KMS-11 (cell line): ENCODE data around the gene JMJD1C.

Experiments
- H2AFZ ChIP-seq: fragments of 200-600 bp; sonication (generic); 2 replicates; pipeline ENCODE4 v1.6.1; 2016; ENCODE audit warnings: antibody characterized with exemption, mixed run types, low read depth
- H3K27ac ChIP-seq: fragments of 200-600 bp; sonication (generic); 2 replicates; pipeline ENCODE4 v1.6.1; 2016; ENCODE audit warnings: mild to moderate bottlenecking, mixed run types
- H3K27me3 ChIP-seq: fragments of 200-600 bp; sonication (generic); 2 replicates; pipeline ENCODE4 v1.6.1; 2017; ENCODE audit warnings: mild to moderate bottlenecking, low read depth, mixed run types, moderate library complexity; ENCODE audit not compliant: insufficient read depth
- H3K36me3 ChIP-seq: fragments of 200-600 bp; sonication (generic); 2 replicates; pipeline ENCODE4 v1.6.1; 2017; ENCODE audit warnings: mild to moderate bottlenecking, mixed run types; ENCODE audit not compliant: insufficient read depth
- H3K4me1 ChIP-seq: fragments of 200-600 bp; sonication (generic); 2 replicates; pipeline ENCODE4 v1.6.1; 2016; ENCODE audit warnings: mild to moderate bottlenecking, low read depth, mixed run types; ENCODE audit not compliant: poor library complexity, severe bottlenecking
- H3K4me2 ChIP-seq: fragments of 200-600 bp; sonication (generic); 2 replicates; pipeline ENCODE4 v1.7.0; 2016; ENCODE audit warnings: mild to moderate bottlenecking, mixed run types
- H3K4me3 ChIP-seq: fragments of 200-600 bp; sonication (generic); IDR thresholded peaks from 2 replicates; pipeline ENCODE4 v1.6.1; 2017; ENCODE audit warnings: low read depth, low read length, mixed read lengths; ENCODE audit not compliant: insufficient read depth
- H3K79me2 ChIP-seq: fragments of 200-600 bp; sonication (generic); 2 replicates; pipeline ENCODE4 v1.6.1; 2016; ENCODE audit warnings: low read depth, mixed run types; ENCODE audit not compliant: insufficient read depth
- H3K9ac ChIP-seq: fragments of 200-600 bp; sonication (generic); 2 replicates; pipeline ENCODE4 v1.6.1; 2016; ENCODE audit warnings: mild to moderate bottlenecking, mixed run types
- H4K20me1 ChIP-seq: fragments of 200-600 bp; sonication (generic); 2 replicates; pipeline ENCODE4 v1.6.1; 2016; ENCODE audit warnings: mild to moderate bottlenecking, mixed run types; ENCODE audit not compliant: insufficient read depth
- TF ChIP-seq, protein P1 (sequence below): fragments of 200-600 bp; sonication (generic); conservative IDR thresholded peaks from 2 replicates; pipeline ENCODE4 v1.6.1; 2017; ENCODE audit warnings: low read depth, mild to moderate bottlenecking, antibody characterized with exemption, low read length, moderate library complexity, mixed read lengths

Gene JMJD1C

DNA sequence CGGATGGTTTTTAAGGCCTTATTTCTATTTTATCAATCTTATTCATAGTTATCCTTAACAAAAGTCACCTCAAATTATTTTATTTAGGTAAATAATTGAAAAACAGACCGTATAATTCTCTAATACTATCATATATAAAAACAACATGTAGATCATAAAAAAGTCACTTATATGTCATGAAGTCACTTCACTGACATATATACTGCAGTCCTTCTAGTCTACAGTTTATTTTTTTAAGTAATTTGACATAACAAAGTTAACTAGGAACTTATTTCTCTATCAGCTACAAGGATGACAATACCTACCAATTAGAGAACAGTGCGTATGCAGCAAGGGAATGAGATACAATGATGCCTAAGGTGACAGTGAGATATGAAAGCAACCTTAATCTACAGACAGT lies 26.2 kb downstream of the JMJD1C start:
- Histone ChIP-seq H3K4me3 (no peak overlapping the region), H3K79me2 (peaks cover 25% of the 10 kb centered on the region; the same call in 1 of the 2 replicates), H3K36me3 (no peaks in the 10 kb centered on the region), H3K9ac (no peak overlapping the region), H4K20me1 (peaks cover 4% of the 10 kb centered on the region; the same call in 1 of the 2 replicates), H3K27ac (no peak overlapping the region), H3K4me2 (no peak overlapping the region), H3K4me1 (peaks cover 8% of the 10 kb centered on the region), H2AFZ (no peak overlapping the region), H3K27me3 (no peaks in the 10 kb centered on the region)
- TF ChIP-seq, protein P1, sequence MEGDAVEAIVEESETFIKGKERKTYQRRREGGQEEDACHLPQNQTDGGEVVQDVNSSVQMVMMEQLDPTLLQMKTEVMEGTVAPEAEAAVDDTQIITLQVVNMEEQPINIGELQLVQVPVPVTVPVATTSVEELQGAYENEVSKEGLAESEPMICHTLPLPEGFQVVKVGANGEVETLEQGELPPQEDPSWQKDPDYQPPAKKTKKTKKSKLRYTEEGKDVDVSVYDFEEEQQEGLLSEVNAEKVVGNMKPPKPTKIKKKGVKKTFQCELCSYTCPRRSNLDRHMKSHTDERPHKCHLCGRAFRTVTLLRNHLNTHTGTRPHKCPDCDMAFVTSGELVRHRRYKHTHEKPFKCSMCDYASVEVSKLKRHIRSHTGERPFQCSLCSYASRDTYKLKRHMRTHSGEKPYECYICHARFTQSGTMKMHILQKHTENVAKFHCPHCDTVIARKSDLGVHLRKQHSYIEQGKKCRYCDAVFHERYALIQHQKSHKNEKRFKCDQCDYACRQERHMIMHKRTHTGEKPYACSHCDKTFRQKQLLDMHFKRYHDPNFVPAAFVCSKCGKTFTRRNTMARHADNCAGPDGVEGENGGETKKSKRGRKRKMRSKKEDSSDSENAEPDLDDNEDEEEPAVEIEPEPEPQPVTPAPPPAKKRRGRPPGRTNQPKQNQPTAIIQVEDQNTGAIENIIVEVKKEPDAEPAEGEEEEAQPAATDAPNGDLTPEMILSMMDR = no peak

DNA sequence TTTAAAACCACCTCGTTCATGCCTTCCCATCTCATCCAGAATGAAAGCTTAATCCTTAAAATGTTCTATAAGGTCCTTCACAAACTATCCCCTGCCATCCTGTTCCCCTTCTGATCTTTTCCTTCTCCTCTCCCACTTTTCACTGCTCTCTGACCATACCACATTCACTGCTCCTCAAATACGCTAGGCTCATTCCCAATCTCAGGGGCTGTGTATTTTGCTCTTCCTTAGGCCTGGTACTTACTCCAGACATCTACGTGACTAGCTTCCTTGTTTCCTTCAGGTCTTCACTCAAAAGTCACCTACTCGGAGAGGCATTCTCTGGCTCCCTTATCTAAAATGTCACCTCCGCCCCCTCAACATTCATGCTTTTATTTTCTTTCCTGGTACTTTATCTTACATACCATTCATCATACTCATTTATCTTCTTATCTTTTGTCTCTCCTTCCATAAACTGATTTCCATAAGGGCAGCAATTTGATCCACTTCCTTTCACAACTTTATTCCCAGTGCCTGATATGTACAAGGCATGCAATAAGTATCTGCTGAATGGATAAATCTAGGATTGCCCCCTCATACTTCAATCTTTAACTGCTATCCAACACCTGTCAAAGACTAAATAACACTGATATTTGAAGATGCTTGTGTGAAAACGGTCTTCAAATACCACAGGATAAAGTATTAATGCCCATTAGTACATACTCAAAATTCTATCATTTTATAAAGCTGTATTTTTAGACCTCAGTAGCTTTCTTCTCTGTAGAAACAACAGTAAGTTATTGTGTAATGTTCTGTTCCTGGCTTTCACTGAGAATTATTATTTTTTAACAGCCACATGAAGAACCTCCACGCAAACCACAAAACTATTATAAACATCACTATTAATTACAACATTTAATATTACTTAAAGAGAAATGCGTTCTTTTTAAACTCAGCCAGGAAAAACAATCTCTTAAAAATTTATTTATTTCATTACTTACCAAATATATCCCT lies 27.0 kb downstream of the JMJD1C start:
- TF ChIP-seq, protein P1 = no peak
- Histone ChIP-seq H3K27ac (no peak overlapping the region), H3K4me1 (peaks cover 8% of the 10 kb centered on the region), H3K27me3 (no peaks in the 10 kb centered on the region), H3K36me3 (no peaks in the 10 kb centered on the region), H3K4me2 (no peak overlapping the region), H2AFZ (no peak overlapping the region), H3K4me3 (no peak overlapping the region), H3K9ac (no peak overlapping the region), H4K20me1 (peaks cover 4% of the 10 kb centered on the region; the same call in 1 of the 2 replicates), H3K79me2 (peaks cover 24% of the 10 kb centered on the region; the same call in 1 of the 2 replicates)

DNA sequence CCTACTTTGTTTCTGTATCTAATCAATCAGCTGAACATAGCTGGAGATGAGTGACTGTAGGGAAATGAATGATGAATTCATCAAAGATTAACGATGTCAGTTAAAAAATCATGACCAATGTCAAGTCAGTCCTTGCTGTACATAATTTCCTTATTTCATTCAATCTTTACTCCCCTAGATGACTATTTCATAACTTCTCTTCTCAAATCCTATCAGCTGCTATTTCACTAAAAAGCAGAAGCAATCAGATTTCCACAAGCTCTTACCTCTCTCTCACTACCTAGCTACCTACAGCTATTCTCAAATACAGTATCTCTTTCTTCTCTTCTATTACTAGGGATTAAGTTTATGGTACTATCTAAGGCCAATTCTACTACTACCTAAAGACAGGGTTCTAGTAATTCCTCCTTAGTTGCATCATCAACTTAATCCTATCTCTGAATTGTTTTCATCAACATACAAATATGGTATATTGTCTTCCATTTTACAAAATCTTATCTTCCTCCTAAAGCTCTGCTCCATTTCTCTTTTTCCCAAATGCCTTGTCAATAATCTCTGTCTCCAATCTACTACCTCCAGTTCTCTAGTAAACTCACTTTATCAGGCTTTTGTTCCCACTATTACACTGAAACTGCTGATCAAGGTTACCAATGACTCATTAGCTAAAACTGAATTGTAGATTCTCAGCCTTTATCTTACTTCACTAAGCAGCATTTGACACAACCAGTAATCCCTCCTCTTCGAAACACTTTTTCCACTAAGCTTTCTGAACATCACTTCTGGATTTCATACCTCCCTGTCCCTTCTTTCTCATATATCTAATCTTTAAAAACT lies 28.4 kb downstream of the JMJD1C start:
- H3K27ac ChIP-seq = no peak overlapping the region
- TF ChIP-seq, protein P1 = no peak
- H3K27me3 ChIP-seq = no peaks in the 10 kb centered on the region
- peaks cover 20% of the 10 kb centered on the region; the same call in 1 of the 2 replicates for H3K79me2 ChIP-seq
- peaks cover 8% of the 10 kb centered on the region for H3K4me1 ChIP-seq
- H4K20me1 ChIP-seq = peaks cover 4% of the 10 kb centered on the region; the same call in 1 of the 2 replicates
- H3K36me3 ChIP-seq = no peaks in the 10 kb centered on the region
- H3K4me2 ChIP-seq = no peak overlapping the region
- no peak overlapping the region for H2AFZ ChIP-seq
- H3K4me3 ChIP-seq = no peak overlapping the region
- no peak overlapping the region for H3K9ac ChIP-seq

DNA sequence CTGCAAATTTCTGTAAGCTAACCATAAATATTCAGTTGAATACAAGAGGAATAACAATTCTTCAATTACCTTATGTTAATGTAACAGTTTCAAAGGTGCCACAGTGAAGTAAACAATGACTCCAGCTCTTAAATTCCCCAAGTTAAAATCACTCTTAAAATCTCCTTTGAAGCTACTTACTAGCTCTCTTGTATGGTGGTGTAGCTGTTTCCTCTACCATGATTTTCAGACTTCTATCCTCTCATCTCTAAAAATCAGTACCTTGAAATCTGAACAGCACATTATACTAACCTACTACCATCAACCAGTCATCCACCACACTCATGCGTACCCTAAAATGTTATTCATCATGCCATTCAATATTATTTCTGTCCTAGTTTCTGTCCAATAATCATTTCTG lies 29.6 kb downstream of the JMJD1C start:
- Histone ChIP-seq H3K36me3 (no peaks in the 10 kb centered on the region), H3K27ac (no peak overlapping the region), H3K79me2 (peaks cover 20% of the 10 kb centered on the region; the same call in 1 of the 2 replicates), H3K27me3 (no peaks in the 10 kb centered on the region), H3K4me3 (no peak overlapping the region), H4K20me1 (peaks cover 4% of the 10 kb centered on the region; the same call in 1 of the 2 replicates), H2AFZ (no peak overlapping the region), H3K4me2 (no peak overlapping the region), H3K9ac (no peak overlapping the region), H3K4me1 (peaks cover 8% of the 10 kb centered on the region)
- TF ChIP-seq, protein P1 = no peak
